Keratinocyte (primary cell): ENCODE results near the gene CYP2D6. TPM values are rescaled to one million over a fixed set of nuclear protein-coding genes. Genes with fewer than 3 reads are reported as not detected.

Source experiments
- DNase-seq: peaks from one replicate; pipeline ENCODE4 v3.0.0-alpha.2; 2011; ENCODE audit warnings: low read depth, missing footprints, low spot score
- FAIRE-seq: peaks from 2 replicates; lab custom pipeline; 2011; peaks lifted over from hg19 to GRCh38; lab: Jason Lieb, UNC
- H2AFZ ChIP-seq: 2 replicates; pipeline ENCODE4 v1.6.0; 2012; ENCODE audit warnings: low read length, control low read depth, inconsistent platforms; ENCODE audit not compliant: control insufficient read depth
- H3K27ac ChIP-seq: 2 replicates; pipeline ENCODE4 v1.5.1; 2011; ENCODE audit warnings: low read length; ENCODE audit not compliant: control insufficient read depth, insufficient read depth
- H3K27me3 ChIP-seq: 3 replicates; pipeline ENCODE4 v1.6.0; 2011; ENCODE audit warnings: low read length; ENCODE audit not compliant: control insufficient read depth, insufficient read depth; ENCODE audit errors: extremely low read depth
- H3K36me3 ChIP-seq, 2 experiments: 2 replicates in 1 of 2; 3 replicates in 1 of 2; pipeline ENCODE4 v1.5.1; 2011; ENCODE audit warnings: low read length in 2 of 2, mild to moderate bottlenecking in 1 of 2; ENCODE audit not compliant: control insufficient read depth in 2 of 2, insufficient read depth in 2 of 2; ENCODE audit errors: extremely low read depth in 1 of 2
- H3K4me1 ChIP-seq: 3 replicates; pipeline ENCODE4 v1.5.1; 2011; ENCODE audit warnings: low read length; ENCODE audit not compliant: control insufficient read depth, insufficient read depth; ENCODE audit errors: extremely low read depth
- H3K4me2 ChIP-seq: 3 replicates; pipeline ENCODE4 v1.6.0; 2011; ENCODE audit warnings: low read depth, low read length; ENCODE audit not compliant: control insufficient read depth, insufficient read depth; ENCODE audit errors: extremely low read depth
- H3K4me3 ChIP-seq, 3 experiments: fragments of 200-600 bp in 1 of 3; sonication (generic) in 1 of 3; 2 replicates in 2 of 3; 3 replicates in 1 of 3; pipeline ENCODE4 v1.5.1; 2011 to 2016; ENCODE audit warnings: low read length in 3 of 3, mild to moderate bottlenecking in 3 of 3, control low read depth in 2 of 3, inconsistent platforms in 1 of 3, low read depth in 1 of 3, mixed read lengths in 1 of 3, mixed run types in 1 of 3, moderate library complexity in 1 of 3; ENCODE audit not compliant: control insufficient read depth in 2 of 3, insufficient read depth in 2 of 3; ENCODE audit errors: extremely low read depth in 1 of 3
- H3K79me2 ChIP-seq: 2 replicates; pipeline ENCODE4 v1.6.0; 2012; ENCODE audit warnings: low read length; ENCODE audit not compliant: control insufficient read depth, insufficient read depth
- H3K9ac ChIP-seq: 3 replicates; pipeline ENCODE4 v1.6.0; 2011; ENCODE audit warnings: low read length; ENCODE audit not compliant: control insufficient read depth, insufficient read depth; ENCODE audit errors: extremely low read depth
- H3K9me1 ChIP-seq: 3 replicates; pipeline ENCODE4 v1.6.0; 2011; ENCODE audit warnings: low read length; ENCODE audit not compliant: control insufficient read depth, insufficient read depth; ENCODE audit errors: extremely low read depth
- H3K9me3 ChIP-seq: 2 replicates; pipeline ENCODE4 v1.5.1; 2012; ENCODE audit warnings: low read depth, low read length; ENCODE audit not compliant: control insufficient read depth
- H4K20me1 ChIP-seq: 3 replicates; pipeline ENCODE4 v1.6.0; 2011; ENCODE audit warnings: low read length; ENCODE audit not compliant: control insufficient read depth, insufficient read depth; ENCODE audit errors: extremely low read depth
- EZH2 ChIP-seq: IDR thresholded peaks from one replicate; pipeline ENCODE4 v1.6.1; 2012; ENCODE audit warnings: inconsistent platforms, mild to moderate bottlenecking, low read length, moderate library complexity
- dilution Hi-C: fragments of 300-500 bp; cut with MboI; formaldehyde crosslinking; loops from one replicate; pipeline ENCODE4 v1.7.0; 2020; ENCODE audit warnings: low sequenced_read_pairs; ENCODE audit not compliant: extremely low pct_ligation_motif_present
- polyA plus RNA-seq, 5 experiments: library from polyadenylated mRNA; depleted of rRNA in 3 of 5; stranded (reverse) in 3 of 5; stranded (forward) in 1 of 5; unstranded in 1 of 5; fragments of >200 nt; gene quantifications; 1 replicate in 1 of 5; 2 replicates in 3 of 5; 3 replicates in 1 of 5; pipeline versions ENCODE4 v1.2.1 to v1.2.3, GENCODE V29; 2011 to 2012; ENCODE audit warnings: missing spikeins in 2 of 5, low read depth in 1 of 5, low replicate concordance in 1 of 5
- TF ChIP-seq, protein P1 (sequence below), 3 experiments: IDR thresholded peaks in 1 of 3; conservative IDR thresholded peaks in 1 of 3; optimal IDR thresholded peaks in 1 of 3; 2 replicates in 2 of 3; 3 replicates in 1 of 3; pipeline versions ENCODE3 to v1.5.1; 2011; ENCODE audit warnings: low read length in 3 of 3, mild to moderate bottlenecking in 3 of 3, moderate library complexity in 2 of 3, control low read depth in 1 of 3, inconsistent platforms in 1 of 3; ENCODE audit not compliant: insufficient read depth in 2 of 3; ENCODE audit errors: extremely low read depth in 1 of 3

Gene CYP2D6
- polyA plus RNA-seq, 1 donor (not counting 4 experiments of a cell fraction or from before 2014, with no cell fraction given) = 0.81 TPM

- dilution Hi-C loops = no loop called here
- no peaks in the 10 kb centered on the region for H3K27me3 ChIP-seq
- no peak overlapping the region for H3K4me2 ChIP-seq
- no peak for FAIRE-seq
- H2AFZ ChIP-seq = no peak overlapping the region
- H3K79me2 ChIP-seq = no peaks in the 10 kb centered on the region
- H3K9ac ChIP-seq = no peak overlapping the region
- no peaks in the 10 kb centered on the region for H3K9me3 ChIP-seq
- no peak overlapping the region for H3K27ac ChIP-seq
- peaks cover 42% of the 10 kb centered on the region for H3K4me1 ChIP-seq
- DNase-seq = no peak
- no peak for TF ChIP-seq EZH2
- peaks cover 7 to 15% of the 10 kb centered on the region in 2 experiments for H3K36me3 ChIP-seq
- H3K9me1 ChIP-seq = peaks cover 8% of the 10 kb centered on the region
- H4K20me1 ChIP-seq = no peaks in the 10 kb centered on the region
- H3K4me3 ChIP-seq = no peak overlapping the region
These were observed 29.6 kb upstream of the CYP2D6 start for GRCh38 chr22:42160251-42160650.

- no peaks in the 10 kb centered on the region for H3K27me3 ChIP-seq
- no peaks in the 10 kb centered on the region for H4K20me1 ChIP-seq
- no peak for FAIRE-seq
- no peak overlapping the region for H3K4me2 ChIP-seq
- H3K4me1 ChIP-seq = peaks cover 38% of the 10 kb centered on the region
- H3K36me3 ChIP-seq = peaks cover 8 to 17% of the 10 kb centered on the region in 2 experiments
- H3K79me2 ChIP-seq = no peaks in the 10 kb centered on the region
- H3K9ac ChIP-seq = no peak overlapping the region
- no peak for TF ChIP-seq EZH2
- TF ChIP-seq, protein P1, sequence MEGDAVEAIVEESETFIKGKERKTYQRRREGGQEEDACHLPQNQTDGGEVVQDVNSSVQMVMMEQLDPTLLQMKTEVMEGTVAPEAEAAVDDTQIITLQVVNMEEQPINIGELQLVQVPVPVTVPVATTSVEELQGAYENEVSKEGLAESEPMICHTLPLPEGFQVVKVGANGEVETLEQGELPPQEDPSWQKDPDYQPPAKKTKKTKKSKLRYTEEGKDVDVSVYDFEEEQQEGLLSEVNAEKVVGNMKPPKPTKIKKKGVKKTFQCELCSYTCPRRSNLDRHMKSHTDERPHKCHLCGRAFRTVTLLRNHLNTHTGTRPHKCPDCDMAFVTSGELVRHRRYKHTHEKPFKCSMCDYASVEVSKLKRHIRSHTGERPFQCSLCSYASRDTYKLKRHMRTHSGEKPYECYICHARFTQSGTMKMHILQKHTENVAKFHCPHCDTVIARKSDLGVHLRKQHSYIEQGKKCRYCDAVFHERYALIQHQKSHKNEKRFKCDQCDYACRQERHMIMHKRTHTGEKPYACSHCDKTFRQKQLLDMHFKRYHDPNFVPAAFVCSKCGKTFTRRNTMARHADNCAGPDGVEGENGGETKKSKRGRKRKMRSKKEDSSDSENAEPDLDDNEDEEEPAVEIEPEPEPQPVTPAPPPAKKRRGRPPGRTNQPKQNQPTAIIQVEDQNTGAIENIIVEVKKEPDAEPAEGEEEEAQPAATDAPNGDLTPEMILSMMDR (optimal IDR thresholded peaks at IDR 0.05 in 1 of 3, IDR thresholded peaks at IDR 0.05 in 1 of 3, conservative IDR thresholded peaks at IDR 0.05 in 1 of 3; ENCODE audit: extremely low read depth in 1 of 3, insufficient read depth in 2 of 3, low read length in 3 of 3) = no peak
- no peaks in the 10 kb centered on the region for H3K9me3 ChIP-seq
- no peak overlapping the region for H3K27ac ChIP-seq
- no peak overlapping the region for H3K4me3 ChIP-seq
- no peak overlapping the region for H2AFZ ChIP-seq
- dilution Hi-C loops = no loop called here
- H3K9me1 ChIP-seq = peaks cover 8% of the 10 kb centered on the region
- DNase-seq = no peak
These were observed 28.0 kb upstream of the CYP2D6 start for GRCh38 chr22:42158456-42159132.

DNA sequence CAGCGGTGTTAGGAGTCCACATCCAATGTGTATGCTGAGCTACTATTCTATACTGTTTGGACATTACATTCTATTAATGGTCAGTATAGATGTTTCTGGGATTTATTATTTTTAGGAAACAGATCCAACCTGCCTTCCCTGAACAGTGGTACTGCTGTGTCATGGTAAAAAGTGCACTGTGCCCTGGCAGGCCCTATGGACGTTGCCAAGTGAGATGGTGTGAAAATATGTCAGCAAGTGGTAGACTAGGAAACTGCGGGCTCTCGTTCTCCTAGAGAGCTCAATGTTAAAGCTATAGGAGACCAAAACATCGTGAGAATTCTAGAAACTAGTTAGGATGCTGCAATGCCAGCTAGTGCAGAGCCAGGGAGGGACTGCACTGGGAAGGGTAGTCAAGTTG is 26.0 kb upstream of the CYP2D6 start:
- no peak for FAIRE-seq
- Histone ChIP-seq H3K27me3 (no peaks in the 10 kb centered on the region), H3K9ac (no peak overlapping the region), H3K9me1 (peaks cover 3% of the 10 kb centered on the region), H3K4me3 (no peak overlapping the region), H4K20me1 (no peaks in the 10 kb centered on the region), H2AFZ (no peak overlapping the region), H3K79me2 (no peaks in the 10 kb centered on the region), H3K9me3 (no peaks in the 10 kb centered on the region), H3K4me2 (peak overlapping the region; percentile 42), H3K4me1 (peaks cover 20% of the 10 kb centered on the region), H3K27ac (peak overlapping the region; percentile 29), H3K36me3 (peaks cover 8 to 17% of the 10 kb centered on the region in 2 experiments)
- dilution Hi-C loops = no loop called here
- no peak for TF ChIP-seq EZH2
- TF ChIP-seq, protein P1 (optimal IDR thresholded peaks at IDR 0.05 in 1 of 3, IDR thresholded peaks at IDR 0.05 in 1 of 3, conservative IDR thresholded peaks at IDR 0.05 in 1 of 3; ENCODE audit: extremely low read depth in 1 of 3, insufficient read depth in 2 of 3, low read length in 3 of 3) = no peak
- no peak for DNase-seq
